HL-60 (cell line): ENCODE results near the gene PRR13.

Experiments used
- DNase-seq, 2 experiments: peaks; one replicate each; pipeline ENCODE4 v3.0.0-alpha.2; 2010 to 2020; ENCODE audit warnings: low read depth in 1 of 2, low spot score in 1 of 2
- H3K27ac ChIP-seq: fragments of 250-450 bp; sonication (Bioruptor Pico); replicated peaks from 2 replicates; pipeline ENCODE4 v1.5.1; 2020; ENCODE audit warnings: mild to moderate bottlenecking, moderate library complexity
- H3K27me3 ChIP-seq: fragments of 250-450 bp; sonication (Bioruptor Pico); 2 replicates; pipeline ENCODE4 v1.5.1; 2021; ENCODE audit warnings: mild to moderate bottlenecking, moderate library complexity; ENCODE audit not compliant: insufficient read depth, poor library complexity, severe bottlenecking
- H3K4me3 ChIP-seq: replicated peaks from 2 replicates; pipeline ENCODE4 v1.5.1; 2011; ENCODE audit warnings: mild to moderate bottlenecking, control low read depth, low read length; ENCODE audit not compliant: insufficient read depth
- GABPA ChIP-seq: IDR thresholded peaks from 2 replicates; pipeline ENCODE4 v1.6.1; 2012; ENCODE audit warnings: low read depth
- POLR2AphosphoS5 ChIP-seq: IDR thresholded peaks from 2 replicates; pipeline ENCODE4 v1.6.1; 2012; ENCODE audit warnings: low read depth
- SPI1 ChIP-seq: IDR thresholded peaks from 2 replicates; pipeline ENCODE4 v1.6.1; 2012; ENCODE audit warnings: low read depth, mild to moderate bottlenecking, borderline replicate concordance
- TF ChIP-seq, protein P1 (sequence below): IDR thresholded peaks from 2 replicates; pipeline ENCODE4 v1.6.1; 2012; ENCODE audit warnings: low read depth; ENCODE audit not compliant: insufficient replicate concordance
- TF ChIP-seq, protein P2 (sequence below): IDR thresholded peaks from one replicate; pipeline ENCODE4 v1.5.1; 2011; ENCODE audit warnings: low read length, control low read depth, inconsistent platforms; ENCODE audit not compliant: insufficient read depth

Gene PRR13

DNA sequence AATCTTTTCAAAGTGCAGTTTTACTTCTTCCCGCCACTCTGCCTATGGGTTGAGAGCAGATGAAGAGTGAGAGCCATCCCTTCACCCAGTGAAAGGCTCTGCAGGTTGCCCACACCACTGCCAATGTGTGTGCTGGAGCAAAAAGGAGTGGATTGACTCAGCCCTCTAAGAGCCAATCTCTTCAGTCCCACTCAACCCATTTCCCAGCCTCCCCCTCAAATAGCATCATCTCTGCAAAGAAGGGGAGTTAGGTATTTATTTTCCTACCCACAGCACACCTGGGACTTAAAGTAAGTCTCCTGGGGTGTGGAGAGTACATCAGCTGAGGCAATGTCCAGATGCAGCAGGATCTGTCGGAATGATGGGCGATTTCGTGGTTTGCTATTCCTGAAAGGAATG is 42.4 kb downstream of the PRR13 start:
- Histone ChIP-seq H3K4me3 (no peak overlapping the region), H3K27me3 (no peaks in the 10 kb centered on the region), H3K27ac (no peak overlapping the region)
- TF ChIP-seq, protein P1, sequence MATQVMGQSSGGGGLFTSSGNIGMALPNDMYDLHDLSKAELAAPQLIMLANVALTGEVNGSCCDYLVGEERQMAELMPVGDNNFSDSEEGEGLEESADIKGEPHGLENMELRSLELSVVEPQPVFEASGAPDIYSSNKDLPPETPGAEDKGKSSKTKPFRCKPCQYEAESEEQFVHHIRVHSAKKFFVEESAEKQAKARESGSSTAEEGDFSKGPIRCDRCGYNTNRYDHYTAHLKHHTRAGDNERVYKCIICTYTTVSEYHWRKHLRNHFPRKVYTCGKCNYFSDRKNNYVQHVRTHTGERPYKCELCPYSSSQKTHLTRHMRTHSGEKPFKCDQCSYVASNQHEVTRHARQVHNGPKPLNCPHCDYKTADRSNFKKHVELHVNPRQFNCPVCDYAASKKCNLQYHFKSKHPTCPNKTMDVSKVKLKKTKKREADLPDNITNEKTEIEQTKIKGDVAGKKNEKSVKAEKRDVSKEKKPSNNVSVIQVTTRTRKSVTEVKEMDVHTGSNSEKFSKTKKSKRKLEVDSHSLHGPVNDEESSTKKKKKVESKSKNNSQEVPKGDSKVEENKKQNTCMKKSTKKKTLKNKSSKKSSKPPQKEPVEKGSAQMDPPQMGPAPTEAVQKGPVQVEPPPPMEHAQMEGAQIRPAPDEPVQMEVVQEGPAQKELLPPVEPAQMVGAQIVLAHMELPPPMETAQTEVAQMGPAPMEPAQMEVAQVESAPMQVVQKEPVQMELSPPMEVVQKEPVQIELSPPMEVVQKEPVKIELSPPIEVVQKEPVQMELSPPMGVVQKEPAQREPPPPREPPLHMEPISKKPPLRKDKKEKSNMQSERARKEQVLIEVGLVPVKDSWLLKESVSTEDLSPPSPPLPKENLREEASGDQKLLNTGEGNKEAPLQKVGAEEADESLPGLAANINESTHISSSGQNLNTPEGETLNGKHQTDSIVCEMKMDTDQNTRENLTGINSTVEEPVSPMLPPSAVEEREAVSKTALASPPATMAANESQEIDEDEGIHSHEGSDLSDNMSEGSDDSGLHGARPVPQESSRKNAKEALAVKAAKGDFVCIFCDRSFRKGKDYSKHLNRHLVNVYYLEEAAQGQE: no peak
- TF ChIP-seq SPI1: no peak
- no peak for DNase-seq

DNA sequence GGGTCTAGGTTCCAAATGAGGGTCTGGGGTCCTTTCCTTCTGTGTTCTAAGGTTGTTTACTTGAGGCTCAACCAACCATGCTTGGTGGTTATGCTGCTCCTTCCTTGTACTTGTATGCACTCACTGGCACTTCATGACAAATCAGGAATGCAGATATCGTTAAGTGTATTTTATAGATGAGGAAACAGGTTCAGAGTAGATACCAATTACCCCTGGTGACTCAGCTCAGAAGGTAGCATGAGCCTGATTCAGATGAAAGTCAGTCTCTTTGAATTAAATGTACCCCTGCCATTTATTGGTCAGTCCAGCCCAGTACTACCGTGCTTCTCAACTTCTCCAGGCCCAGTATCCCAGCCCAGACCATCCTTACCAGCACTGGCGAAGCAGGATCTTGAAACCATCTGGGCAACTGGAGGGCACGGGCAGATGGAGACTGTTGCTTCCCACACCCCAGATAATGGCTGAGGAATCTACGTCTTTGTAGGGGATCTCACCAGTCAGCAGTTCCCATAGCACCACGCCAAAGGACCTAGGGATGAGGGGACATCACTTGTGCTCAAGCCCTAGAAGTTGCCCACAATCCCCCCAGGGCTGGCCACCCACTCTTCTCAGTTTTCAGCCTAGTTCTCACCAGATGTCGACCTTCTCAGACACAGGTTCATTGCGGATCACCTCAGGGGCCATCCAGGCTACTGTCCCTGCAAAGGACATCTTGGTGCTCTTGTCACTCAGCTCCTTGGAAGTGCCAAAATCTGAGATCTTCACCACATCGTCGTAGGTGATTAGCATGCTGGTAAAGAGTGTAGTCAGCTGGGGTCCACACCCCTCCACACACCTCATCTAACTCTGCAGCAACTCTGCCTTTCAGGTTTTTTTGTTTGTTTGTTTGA is 43.4 kb downstream of the PRR13 start:
- TF ChIP-seq GABPA: no peak
- TF ChIP-seq SPI1: no peak
- TF ChIP-seq, protein P1: no peak
- peak; percentile 57; the same call in 1 of the 2 replicates for TF ChIP-seq POLR2AphosphoS5
- H3K4me3 ChIP-seq: no peak overlapping the region
- DNase-seq: no peak
- no peak overlapping the region for H3K27ac ChIP-seq
- no peaks in the 10 kb centered on the region for H3K27me3 ChIP-seq

DNA sequence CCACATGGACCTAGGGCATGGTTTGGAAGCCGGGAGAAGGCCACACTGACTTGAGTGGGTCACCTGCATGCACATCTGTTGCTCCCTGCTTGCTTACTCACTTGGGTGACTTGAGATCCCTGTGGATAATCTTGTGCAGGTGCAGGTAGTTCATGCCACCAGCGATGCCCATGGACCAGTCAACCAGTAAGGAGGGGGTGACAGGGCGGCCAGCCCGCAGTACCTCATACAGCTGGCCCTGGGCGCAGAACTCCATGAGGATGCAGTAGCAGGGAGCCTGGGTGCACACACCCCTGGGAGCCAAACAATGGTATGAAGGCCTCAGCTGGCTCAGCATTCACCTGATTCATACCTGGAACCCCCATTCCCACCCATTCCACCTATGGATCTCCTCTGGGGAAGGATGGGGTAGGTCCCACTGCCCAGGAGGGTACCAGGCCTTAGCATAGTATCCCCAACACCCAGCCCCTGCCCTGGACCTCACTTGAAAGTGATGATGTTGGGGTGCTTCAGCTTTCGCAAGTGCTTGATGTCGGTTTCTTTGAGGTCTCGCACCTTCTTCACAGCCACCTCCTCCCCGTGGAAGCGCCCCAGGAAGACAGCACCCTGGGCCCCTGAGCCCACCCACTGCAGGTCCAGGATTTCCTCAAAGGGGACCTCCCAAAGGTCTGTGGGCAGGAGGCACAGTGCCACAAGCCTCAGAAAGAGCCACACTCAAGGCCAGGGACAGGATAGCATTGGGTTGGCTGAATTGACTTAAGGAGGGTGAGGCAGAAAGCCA is 44.6 kb downstream of the PRR13 start:
- H3K4me3 ChIP-seq: no peak overlapping the region
- H3K27ac ChIP-seq: no peak overlapping the region
- TF ChIP-seq, protein P1: no peak
- no peaks in the 10 kb centered on the region for H3K27me3 ChIP-seq
- DNase-seq: no peak

DNA sequence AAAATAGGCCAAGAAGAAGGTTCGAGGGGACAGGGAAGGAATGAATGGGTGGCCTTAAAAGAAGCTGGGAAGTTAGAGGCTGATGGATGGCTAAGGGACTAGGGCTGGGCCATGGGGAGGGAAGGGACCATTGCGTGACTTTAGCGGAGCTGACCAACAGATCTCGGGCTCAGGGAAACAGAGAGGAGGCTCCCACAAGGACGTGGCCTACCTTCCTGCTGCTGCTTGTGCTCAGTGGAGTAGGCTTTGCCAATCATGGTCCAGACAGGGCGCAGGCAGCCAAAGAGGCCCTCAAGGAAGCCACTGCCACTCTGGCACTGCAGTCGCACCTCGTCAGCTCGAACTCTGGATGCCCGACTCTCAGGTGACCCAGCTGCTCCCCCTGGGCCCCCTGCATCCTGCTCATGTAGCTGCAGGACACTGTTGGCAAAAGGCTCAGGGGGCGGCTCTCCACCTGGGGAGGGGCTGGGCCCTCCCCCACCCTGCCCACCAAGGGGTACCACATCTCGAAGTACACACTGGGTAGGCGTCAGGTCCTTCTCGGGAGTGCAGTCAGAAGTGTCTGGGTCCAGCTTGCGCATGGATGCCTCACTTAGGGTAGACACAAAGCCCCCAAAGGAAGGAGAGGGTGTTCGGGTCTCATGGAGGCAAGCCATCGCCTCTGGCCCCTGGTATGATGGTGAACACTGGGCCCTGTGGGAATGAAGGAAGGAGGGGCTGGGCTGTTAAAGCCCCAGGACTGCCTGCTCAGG is 45.4 kb downstream of the PRR13 start:
- Histone ChIP-seq H3K4me3 (no peak overlapping the region), H3K27ac (no peak overlapping the region)
- no peak for DNase-seq

More for the DNA sequence above, 45.4 kb downstream of the PRR13 start:
- TF ChIP-seq, protein P2, sequence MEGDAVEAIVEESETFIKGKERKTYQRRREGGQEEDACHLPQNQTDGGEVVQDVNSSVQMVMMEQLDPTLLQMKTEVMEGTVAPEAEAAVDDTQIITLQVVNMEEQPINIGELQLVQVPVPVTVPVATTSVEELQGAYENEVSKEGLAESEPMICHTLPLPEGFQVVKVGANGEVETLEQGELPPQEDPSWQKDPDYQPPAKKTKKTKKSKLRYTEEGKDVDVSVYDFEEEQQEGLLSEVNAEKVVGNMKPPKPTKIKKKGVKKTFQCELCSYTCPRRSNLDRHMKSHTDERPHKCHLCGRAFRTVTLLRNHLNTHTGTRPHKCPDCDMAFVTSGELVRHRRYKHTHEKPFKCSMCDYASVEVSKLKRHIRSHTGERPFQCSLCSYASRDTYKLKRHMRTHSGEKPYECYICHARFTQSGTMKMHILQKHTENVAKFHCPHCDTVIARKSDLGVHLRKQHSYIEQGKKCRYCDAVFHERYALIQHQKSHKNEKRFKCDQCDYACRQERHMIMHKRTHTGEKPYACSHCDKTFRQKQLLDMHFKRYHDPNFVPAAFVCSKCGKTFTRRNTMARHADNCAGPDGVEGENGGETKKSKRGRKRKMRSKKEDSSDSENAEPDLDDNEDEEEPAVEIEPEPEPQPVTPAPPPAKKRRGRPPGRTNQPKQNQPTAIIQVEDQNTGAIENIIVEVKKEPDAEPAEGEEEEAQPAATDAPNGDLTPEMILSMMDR: no peak
- TF ChIP-seq, protein P1: no peak
- no peak for TF ChIP-seq GABPA
- TF ChIP-seq POLR2AphosphoS5: no peak
- no peak for TF ChIP-seq SPI1
- no peaks in the 10 kb centered on the region for H3K27me3 ChIP-seq
